A673 (cell line): ENCODE measurements around the gene EMC7. TPM values are rescaled to one million over a fixed set of nuclear protein-coding genes. Genes with fewer than 3 reads are reported as not detected.

Source experiments
- Bru-seq: library from RNA; stranded (reverse); fragments of 400-500 nt; gene quantifications from one replicate; lab custom pipeline; 2021; lab: Mats Ljungman, UMichigan
- BruChase-seq, 2 experiments: library from RNA; stranded (reverse); fragments of 400-500 nt; gene quantifications; one replicate each; lab custom pipeline; 2021; lab: Mats Ljungman, UMichigan
- BruUV-seq: library from RNA; stranded (reverse); fragments of 400-500 nt; replicated peaks from 2 replicates; lab custom pipeline; 2021; lab: Mats Ljungman, UMichigan
- CTCF ChIA-PET: fragments of 300-600 bp; sonication (Branson Sonifier 250); formaldehyde crosslinking; loops from one replicate; lab custom pipeline; 2022; ENCODE audit warnings: antibody characterized with exemption; lab: Charles Lee
- POLR2A ChIA-PET: fragments of 300-600 bp; sonication (Branson Sonifier 250); formaldehyde crosslinking; loops from one replicate; lab custom pipeline; 2022; ENCODE audit warnings: antibody characterized with exemption; ENCODE audit not compliant: low non-redundant PET; lab: Charles Lee
- DNase-seq: peaks from one replicate; pipeline ENCODE4 v3.0.0-alpha.2; 2015; ENCODE audit warnings: low spot score
- H3K27ac ChIP-seq: fragments of 200-600 bp; sonication (generic); 2 replicates; pipeline ENCODE4 v1.5.1; 2016; ENCODE audit warnings: mixed run types, low read depth, mild to moderate bottlenecking, mixed read lengths, antibody characterized with exemption, low read length; ENCODE audit not compliant: poor library complexity, severe bottlenecking
- H3K27me3 ChIP-seq: fragments of 200-600 bp; sonication (generic); replicated peaks from 2 replicates; pipeline ENCODE4 v1.6.1; 2017; ENCODE audit warnings: mixed run types, low read depth, mild to moderate bottlenecking, mixed read lengths, antibody characterized with exemption, low read length; ENCODE audit not compliant: insufficient read depth, poor library complexity
- H3K36me3 ChIP-seq: fragments of 200-600 bp; sonication (generic); 2 replicates; pipeline ENCODE4 v1.6.1; 2016; ENCODE audit warnings: mixed run types, mild to moderate bottlenecking, mixed read lengths, antibody characterized with exemption, low read length; ENCODE audit not compliant: insufficient read depth, poor library complexity, severe bottlenecking
- H3K4me1 ChIP-seq: fragments of 200-600 bp; sonication (generic); 2 replicates; pipeline ENCODE4 v1.6.1; 2017; ENCODE audit warnings: mixed run types, mild to moderate bottlenecking, mixed read lengths, antibody characterized with exemption, low read length; ENCODE audit not compliant: insufficient read depth, poor library complexity, severe bottlenecking
- H3K4me3 ChIP-seq: fragments of 200-600 bp; sonication (generic); 2 replicates; pipeline ENCODE4 v1.5.1; 2016; ENCODE audit warnings: low read depth, mixed run types, mild to moderate bottlenecking, mixed read lengths, low read length; ENCODE audit not compliant: poor library complexity, severe bottlenecking
- H3K9me3 ChIP-seq: fragments of 200-600 bp; sonication (generic); 2 replicates; pipeline ENCODE4 v1.6.1; 2016; ENCODE audit warnings: mixed run types, low read depth, mild to moderate bottlenecking, mixed read lengths, antibody characterized with exemption, low read length; ENCODE audit not compliant: poor library complexity, severe bottlenecking
- EZH2 ChIP-seq: fragments of 200-600 bp; sonication (generic); IDR thresholded peaks from 2 replicates; pipeline ENCODE4 v1.6.1; 2017; ENCODE audit warnings: borderline replicate concordance, low read depth, mild to moderate bottlenecking, mixed read lengths, antibody characterized with exemption, low read length; ENCODE audit not compliant: poor library complexity, severe bottlenecking
- intact Hi-C: fragments of 100-400 bp; cut with micrococcal nuclease; formaldehyde crosslinking; loops from one replicate; pipeline ENCODE4 v1.10.0; 2022; ENCODE audit not compliant: unreplicated experiment
- long read RNA-seq: library from polyadenylated mRNA; stranded (forward); transcript quantifications from one replicate; pipeline ENCODE4 v2.0.0, GENCODE V29; 2022
- total RNA-seq: library from RNA; stranded (reverse); gene quantifications from 2 replicates; pipeline ENCODE4 v1.2.3, GENCODE V29; 2021
- TF ChIP-seq, protein P1 (sequence below): fragments of 300-800, 200-600 bp; sonication (generic); conservative IDR thresholded peaks from 2 replicates; pipeline ENCODE4 v1.5.1; 2017; ENCODE audit warnings: low read depth, mild to moderate bottlenecking, antibody characterized with exemption, low read length, moderate library complexity, mixed read lengths

EMC7 gene
- total RNA-seq, result 68.7 and 81.2 TPM in 2 replicates
- Bru-seq, nascent RNA, result percentile 77 among the genes with signal in this experiment
- percentile 70 among the genes with signal in this experiment for BruChase-seq, experiment 1, labeled RNA remaining after a 2-hour chase
- BruChase-seq, experiment 2, labeled RNA remaining after a 6-hour chase, result percentile 80 among the genes with signal in this experiment
- long read RNA-seq, transcript EMC7-201 (5 exons, 1,155 nt), result major isoform, 29 of 31 reads
- long read RNA-seq, partial matches to known transcripts, result 0 of 31 reads
- long read RNA-seq, other reads (novel, unspliced or antisense), result 2 of 31 reads

DNA sequence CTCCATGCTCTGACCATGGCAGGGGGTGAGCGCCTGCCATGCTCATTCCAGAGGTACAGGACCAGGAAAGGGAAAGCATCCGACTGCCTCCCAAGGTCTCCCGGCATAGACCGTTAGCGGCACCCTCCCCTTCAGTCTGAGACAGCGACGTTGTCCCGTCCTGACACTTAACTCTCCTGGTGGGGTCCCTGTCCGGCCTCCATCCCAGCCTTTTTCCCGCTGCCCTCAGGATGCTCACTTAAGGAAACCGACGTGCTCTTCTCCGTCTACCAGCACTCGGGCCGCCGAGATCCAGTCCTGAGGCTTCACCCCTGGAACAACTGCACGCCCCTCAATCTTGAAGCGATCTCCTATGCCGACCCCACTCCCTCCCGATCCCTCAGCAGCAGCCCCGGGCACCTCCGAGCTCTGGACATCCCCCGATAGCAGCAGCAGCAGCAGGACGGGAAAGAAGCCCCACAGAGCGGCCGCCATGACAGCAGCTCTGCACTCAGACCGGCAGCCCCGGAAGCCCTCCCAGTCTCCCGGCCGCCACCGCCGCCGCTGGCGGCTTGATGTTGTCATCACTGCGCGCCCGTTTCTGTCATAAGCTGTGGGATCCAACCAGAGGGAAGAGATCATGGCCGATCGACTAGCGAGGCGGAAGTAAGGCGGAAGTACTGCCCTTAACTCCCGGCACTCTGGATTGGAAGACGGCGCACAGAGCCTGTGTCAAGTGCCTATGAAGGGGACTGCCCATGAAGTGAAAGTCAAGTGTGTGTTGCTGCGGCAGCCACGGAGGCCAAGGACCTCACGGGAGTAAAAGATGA, at the start of gene EMC7, which contains the start of gene PGBD4:
Gene EMC7, minus strand, starts transcription at position 497 of the 809 bp plus-strand sequence. Its CDS starts 23 bp downstream, at position 474.
Gene PGBD4, plus strand, starts transcription at position 718 of the 809 bp plus-strand sequence. CDS start 449 bp downstream, outside the sequence.
- TF ChIP-seq, protein P1, sequence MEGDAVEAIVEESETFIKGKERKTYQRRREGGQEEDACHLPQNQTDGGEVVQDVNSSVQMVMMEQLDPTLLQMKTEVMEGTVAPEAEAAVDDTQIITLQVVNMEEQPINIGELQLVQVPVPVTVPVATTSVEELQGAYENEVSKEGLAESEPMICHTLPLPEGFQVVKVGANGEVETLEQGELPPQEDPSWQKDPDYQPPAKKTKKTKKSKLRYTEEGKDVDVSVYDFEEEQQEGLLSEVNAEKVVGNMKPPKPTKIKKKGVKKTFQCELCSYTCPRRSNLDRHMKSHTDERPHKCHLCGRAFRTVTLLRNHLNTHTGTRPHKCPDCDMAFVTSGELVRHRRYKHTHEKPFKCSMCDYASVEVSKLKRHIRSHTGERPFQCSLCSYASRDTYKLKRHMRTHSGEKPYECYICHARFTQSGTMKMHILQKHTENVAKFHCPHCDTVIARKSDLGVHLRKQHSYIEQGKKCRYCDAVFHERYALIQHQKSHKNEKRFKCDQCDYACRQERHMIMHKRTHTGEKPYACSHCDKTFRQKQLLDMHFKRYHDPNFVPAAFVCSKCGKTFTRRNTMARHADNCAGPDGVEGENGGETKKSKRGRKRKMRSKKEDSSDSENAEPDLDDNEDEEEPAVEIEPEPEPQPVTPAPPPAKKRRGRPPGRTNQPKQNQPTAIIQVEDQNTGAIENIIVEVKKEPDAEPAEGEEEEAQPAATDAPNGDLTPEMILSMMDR, result no peak
- no peak for TF ChIP-seq EZH2
- TSS peak; percentile 70 for BruUV-seq
- peak; percentile 99 for DNase-seq
- POLR2A ChIA-PET, result no interaction called here
- CTCF ChIA-PET, result interaction anchor here (0.5 kb wide), 1 partner anchor 153 kb away, joined by 8 read pairs; no protein-coding TSS in a partner anchor
- no peaks in the 10 kb centered on the region for H3K27me3 ChIP-seq
- peaks cover 7% of the 10 kb centered on the region for H3K4me1 ChIP-seq
- H3K4me3 ChIP-seq, result peak within 1 kb of the TSS; percentile 79
- no peaks in the 10 kb centered on the region for H3K36me3 ChIP-seq
- peak within 1 kb of the TSS; percentile 83 for H3K27ac ChIP-seq
- H3K9me3 ChIP-seq, result no peaks in the 10 kb centered on the region
- intact Hi-C loops, result loop anchor here (2.0 to 10.0 kb wide), 2 partner anchors 123 to 263 kb away; partner anchors contain the start of genes EMC4 and LPCAT4

DNA sequence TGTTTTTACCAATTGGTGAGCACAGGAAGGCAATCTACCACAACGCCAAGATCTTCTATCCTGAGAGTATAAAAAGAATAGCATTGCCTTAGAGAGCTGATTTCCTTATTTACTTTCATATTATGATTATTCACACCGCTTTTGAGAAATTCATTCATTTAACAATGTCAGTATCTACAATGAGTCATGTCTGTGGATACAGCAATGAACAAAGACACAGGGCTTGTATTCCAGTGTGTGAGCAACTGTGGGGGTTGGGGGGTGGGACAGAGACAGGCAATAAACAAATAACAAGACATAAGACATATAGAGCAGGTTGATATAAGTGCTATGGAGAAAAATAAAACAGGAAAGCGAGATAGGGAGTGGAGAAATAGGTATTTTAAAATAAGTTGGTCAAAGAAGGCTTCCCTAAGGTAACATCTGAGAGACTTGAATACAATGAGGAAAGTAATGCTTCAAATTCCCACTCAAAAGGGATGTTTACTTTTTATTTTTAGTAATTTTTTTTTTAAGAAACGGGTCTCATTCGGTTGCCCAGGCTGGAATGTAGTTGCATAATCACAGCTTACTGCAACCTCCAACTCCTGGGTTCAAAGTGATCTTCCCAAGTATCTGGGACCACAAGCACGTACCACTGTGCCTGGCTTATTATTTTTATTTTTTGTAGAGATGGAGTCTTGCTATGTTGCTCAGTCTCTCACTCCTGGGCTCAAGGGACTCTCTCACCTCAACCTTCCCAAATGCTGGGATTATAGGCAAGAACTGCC, 45.9 kb upstream of the EMC7 start:
- no peak for DNase-seq
- no TSS peak for BruUV-seq
- intact Hi-C loops, result no loop called here
- no peak overlapping the region for H3K27ac ChIP-seq
- H3K4me1 ChIP-seq, result no peaks in the 10 kb centered on the region
- H3K9me3 ChIP-seq, result no peaks in the 10 kb centered on the region
- no peaks in the 10 kb centered on the region for H3K27me3 ChIP-seq
- TF ChIP-seq EZH2, result no peak
- TF ChIP-seq, protein P1, result no peak
- ChIA-PET POLR2A (no interaction called here), CTCF (no interaction called here)
- peaks cover 43% of the 10 kb centered on the region for H3K36me3 ChIP-seq
- no peak overlapping the region for H3K4me3 ChIP-seq

DNA sequence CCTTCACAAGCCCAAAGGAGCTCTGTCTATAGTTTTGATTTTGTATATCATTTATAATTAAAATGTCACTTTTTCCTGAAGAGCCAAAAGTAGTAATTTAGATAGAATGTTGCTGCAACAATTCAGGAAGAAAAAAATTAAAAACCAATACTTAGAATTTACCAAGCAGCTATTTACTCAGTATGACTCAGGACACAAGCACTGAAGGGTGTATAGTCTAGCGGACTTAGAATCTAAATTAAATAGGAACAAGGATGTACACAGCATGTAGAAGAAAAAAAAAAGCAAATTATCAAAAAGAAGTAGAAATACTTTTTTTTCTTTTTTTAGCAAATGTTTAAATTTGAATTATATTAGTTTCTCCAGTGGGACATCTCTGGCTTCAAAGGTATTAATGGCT, 31.8 kb upstream of the EMC7 start:
- no peaks in the 10 kb centered on the region for H3K4me1 ChIP-seq
- TF ChIP-seq EZH2, result no peak
- TF ChIP-seq, protein P1, result no peak
- H3K4me3 ChIP-seq, result no peak overlapping the region
- CTCF ChIA-PET, result no interaction called here
- POLR2A ChIA-PET, result no interaction called here
- H3K36me3 ChIP-seq, result no peaks in the 10 kb centered on the region
- intact Hi-C loops, result no loop called here
- no peak overlapping the region for H3K27ac ChIP-seq
- no peak for DNase-seq
- BruUV-seq, result TSS peak; percentile 3
- no peaks in the 10 kb centered on the region for H3K27me3 ChIP-seq
- no peaks in the 10 kb centered on the region for H3K9me3 ChIP-seq
